HCT116 (cell line): ENCODE data around the gene LAMP5. TPM values are rescaled to one million over a fixed set of nuclear protein-coding genes. Genes with fewer than 3 reads are reported as not detected.
A peak's percentile ranks its signal among the peaks of the same experiment; 100 is the strongest.

Experiments used
- ATAC-seq: fragments of 200-7000 bp; cut with Tn5 transposase; 2 replicates; pipeline ENCODE4 v1.9.1; 2020; ENCODE audit warnings: mild to moderate bottlenecking, moderate library complexity
- Bru-seq: library from RNA; stranded (reverse); fragments of 400-500 nt; gene quantifications from one replicate; lab custom pipeline; 2021; lab: Mats Ljungman, UMichigan
- BruChase-seq, 2 experiments: library from RNA; stranded (reverse); fragments of 400-500 nt; gene quantifications; one replicate each; lab custom pipeline; 2021; lab: Mats Ljungman, UMichigan
- BruUV-seq: library from RNA; stranded (reverse); fragments of 400-500 nt; replicated peaks from 2 replicates; lab custom pipeline; 2021; lab: Mats Ljungman, UMichigan
- CTCF ChIA-PET: fragments of 300-600 bp; sonication (Branson Sonifier 250); formaldehyde crosslinking; loops from one replicate; lab custom pipeline; 2021; ENCODE audit warnings: antibody characterized with exemption; lab: Charles Lee
- POLR2A ChIA-PET: fragments of 300-600, 350-600 bp; sonication (Branson Sonifier 250); formaldehyde crosslinking; loops from one replicate; lab custom pipeline; 2021; ENCODE audit warnings: antibody characterized with exemption; lab: Charles Lee
- RAD21 ChIA-PET, 2 experiments: fragments of 300-600 bp; sonication (Branson Sonifier 250); formaldehyde crosslinking; loops; one replicate each; lab custom pipeline; 2023; ENCODE audit warnings: low total read pairs in 2 of 2; ENCODE audit not compliant: uncharacterized antibody in 2 of 2, unreplicated experiment in 2 of 2, low non-redundant PET in 1 of 2; lab: Charles Lee
- DNase-seq: peaks from one replicate; pipeline ENCODE4 v3.0.0-alpha.2; 2010; ENCODE audit warnings: low read depth, low spot score
- H2AFZ ChIP-seq: fragments of 200-600 bp; shearing (Covaris generic), sonication (generic); 2 replicates; pipeline ENCODE4 v1.6.1; 2017; ENCODE audit warnings: low read depth, mixed run types, mixed read lengths, antibody characterized with exemption, low read length; ENCODE audit not compliant: poor library complexity, severe bottlenecking
- H3K27ac ChIP-seq: 2 replicates; pipeline ENCODE4 v1.5.1; 2012; ENCODE audit warnings: low read depth, low read length
- H3K27me3 ChIP-seq: fragments of 200-600 bp; sonication (generic); 2 replicates; pipeline ENCODE4 v1.6.1; 2016; ENCODE audit warnings: mixed run types, low read length, mixed read lengths; ENCODE audit not compliant: insufficient read depth
- H3K36me3 ChIP-seq, 2 experiments: fragments of 200-500 bp in 1 of 2; fragments of 200-600 bp in 1 of 2; sonication (Bioruptor generic) in 1 of 2; sonication (generic) in 1 of 2; 2 replicates each; pipeline versions ENCODE4 v1.5.1 to v1.6.1; 2014 to 2016; ENCODE audit warnings: low read length in 2 of 2, inconsistent platforms in 1 of 2, mixed read lengths in 1 of 2, mixed run types in 1 of 2; ENCODE audit not compliant: insufficient read depth in 2 of 2, control insufficient read depth in 1 of 2
- H3K4me1 ChIP-seq, 2 experiments: fragments of 200-600 bp in 1 of 2; sonication (generic) in 1 of 2; 2 replicates each; pipeline versions ENCODE4 v1.5.1 to v1.6.1; 2012 to 2017; ENCODE audit warnings: low read length in 2 of 2, inconsistent platforms in 1 of 2, mild to moderate bottlenecking in 1 of 2, mixed read lengths in 1 of 2, mixed run types in 1 of 2, moderate library complexity in 1 of 2; ENCODE audit not compliant: insufficient read depth in 2 of 2, control insufficient read depth in 1 of 2
- H3K4me2 ChIP-seq: fragments of 200-600 bp; sonication (generic); 2 replicates; pipeline ENCODE4 v1.6.1; 2017; ENCODE audit warnings: mixed run types, low read length, mixed read lengths
- H3K4me3 ChIP-seq, 2 experiments: fragments of 200-600 bp in 1 of 2; sonication (generic) in 1 of 2; replicated peaks in 1 of 2; 2 replicates each; pipeline ENCODE4 v1.5.1; 2011 to 2016; ENCODE audit warnings: low read length in 2 of 2, control low read depth in 1 of 2, low read depth in 1 of 2, mild to moderate bottlenecking in 1 of 2, mixed read lengths in 1 of 2, mixed run types in 1 of 2
- H3K79me2 ChIP-seq: fragments of 200-600 bp; sonication (generic); 2 replicates; pipeline ENCODE4 v1.6.1; 2017; ENCODE audit warnings: mild to moderate bottlenecking, mixed run types, low read length, moderate library complexity, mixed read lengths; ENCODE audit not compliant: insufficient read depth
- H3K9ac ChIP-seq: fragments of 200-600 bp; sonication (generic); 2 replicates; pipeline ENCODE4 v1.6.1; 2016; ENCODE audit warnings: low read length, mixed read lengths
- H3K9me2 ChIP-seq: fragments of 200-600 bp; sonication (generic), shearing (Covaris generic); 2 replicates; pipeline ENCODE4 v1.6.1; 2017; ENCODE audit warnings: mixed run types, mild to moderate bottlenecking, moderate library complexity; ENCODE audit not compliant: insufficient read depth
- H3K9me3 ChIP-seq, 2 experiments: fragments of 200-500 bp in 1 of 2; fragments of 200-600 bp in 1 of 2; sonication (Bioruptor generic) in 1 of 2; sonication (generic) in 1 of 2; 2 replicates each; pipeline ENCODE4 v1.6.1; 2014 to 2017; ENCODE audit warnings: low read length in 2 of 2, mixed read lengths in 2 of 2, inconsistent platforms in 1 of 2, low read depth in 1 of 2, mild to moderate bottlenecking in 1 of 2, mixed run types in 1 of 2, moderate library complexity in 1 of 2; ENCODE audit not compliant: control insufficient read depth in 1 of 2, insufficient read depth in 1 of 2
- H4K20me1 ChIP-seq: fragments of 200-600 bp; sonication (generic), shearing (Covaris generic); 2 replicates; pipeline ENCODE4 v1.6.1; 2017; ENCODE audit warnings: mixed run types, mild to moderate bottlenecking, moderate library complexity; ENCODE audit not compliant: insufficient read depth
- EGR1 ChIP-seq: IDR thresholded peaks from 2 replicates; pipeline ENCODE4 v1.6.1; 2012; ENCODE audit warnings: low read depth
- ELF1 ChIP-seq: IDR thresholded peaks from 2 replicates; pipeline ENCODE4 v1.6.1; 2012; ENCODE audit warnings: low read depth, borderline replicate concordance
- EZH2 ChIP-seq: fragments of 200-600 bp; sonication (generic); IDR thresholded peaks from 2 replicates; pipeline ENCODE4 v1.6.1; 2017; ENCODE audit warnings: antibody characterized with exemption, mixed run types
- EZH2phosphoT487 ChIP-seq: fragments of 200-600 bp; IDR thresholded peaks from 2 replicates; pipeline ENCODE4 v1.6.1; 2018; ENCODE audit warnings: antibody characterized with exemption, borderline replicate concordance
- POLR2A ChIP-seq: IDR thresholded peaks from 2 replicates; pipeline ENCODE4 v1.7.0; 2011; ENCODE audit warnings: borderline replicate concordance; ENCODE audit not compliant: insufficient read depth, insufficient read length; ENCODE audit errors: extremely low read depth
- POLR2AphosphoS5 ChIP-seq: IDR thresholded peaks from 2 replicates; pipeline ENCODE4 v1.6.1; 2011; ENCODE audit warnings: mild to moderate bottlenecking, low read depth, low read length, moderate library complexity
- RAD21 ChIP-seq: IDR thresholded peaks from 2 replicates; pipeline ENCODE4 v1.6.1; 2012; ENCODE audit warnings: low read depth, mild to moderate bottlenecking
- SIN3A ChIP-seq: IDR thresholded peaks from 2 replicates; pipeline ENCODE4 v1.6.1; 2012; ENCODE audit warnings: low read depth
- SP1 ChIP-seq: IDR thresholded peaks from 2 replicates; pipeline ENCODE4 v1.6.1; 2012; ENCODE audit warnings: low read depth
- SRF ChIP-seq: IDR thresholded peaks from 2 replicates; pipeline ENCODE4 v1.6.1; 2012; ENCODE audit warnings: low read depth
- TCF7L2 ChIP-seq: IDR thresholded peaks from 2 replicates; pipeline ENCODE4 v1.7.0; 2011; ENCODE audit warnings: borderline replicate concordance, inconsistent platforms; ENCODE audit not compliant: insufficient read depth, insufficient read length; ENCODE audit errors: extremely low read depth
- YY1 ChIP-seq: IDR thresholded peaks from 2 replicates; pipeline ENCODE4 v1.6.1; 2011; ENCODE audit warnings: low read length, low read depth, moderate library complexity, mild to moderate bottlenecking; ENCODE audit not compliant: insufficient replicate concordance; ENCODE audit errors: extremely low read depth
- ZFX ChIP-seq: fragments of 450-650 bp; IDR thresholded peaks from 2 replicates; pipeline ENCODE4 v1.6.1; 2017
- intact Hi-C: fragments of 100-400 bp; cut with micrococcal nuclease; formaldehyde crosslinking; loops from 2 replicates; pipeline ENCODE4 v1.10.0; 2022
- long read RNA-seq: library from polyadenylated mRNA; unstranded; transcript quantifications from one replicate; pipeline ENCODE4 v2.0.0, GENCODE V29; 2021; ENCODE audit not compliant: unreplicated experiment
- polyA plus RNA-seq: library from polyadenylated mRNA; unstranded; fragments of >200 nt; gene quantifications from 2 replicates; pipeline ENCODE4 v1.2.1, GENCODE V29; 2012; ENCODE audit warnings: missing spikeins
- total RNA-seq: library from RNA; stranded (reverse); gene quantifications from one replicate; pipeline ENCODE4 v1.2.1, GENCODE V29; 2021; ENCODE audit not compliant: unreplicated experiment
- TF ChIP-seq, protein P1 (sequence below): IDR thresholded peaks from 2 replicates; pipeline ENCODE4 v1.6.1; 2012
- TF ChIP-seq, protein P2 (sequence below), 3 experiments: fragments of 200-600 bp in 1 of 3; sonication (generic) in 1 of 3; IDR thresholded peaks in 2 of 3; conservative IDR thresholded peaks in 1 of 3; 2 replicates each; pipeline ENCODE4 v1.5.1; 2012 to 2017; ENCODE audit warnings: low read depth in 2 of 3, low read length in 2 of 3, antibody characterized with exemption in 1 of 3, borderline replicate concordance in 1 of 3, control low read depth in 1 of 3, mild to moderate bottlenecking in 1 of 3, mixed read lengths in 1 of 3, mixed run types in 1 of 3, moderate library complexity in 1 of 3; ENCODE audit not compliant: insufficient read depth in 1 of 3
- TF ChIP-seq, protein P3 (sequence below): IDR thresholded peaks from 2 replicates; pipeline ENCODE4 v1.6.1; 2012; ENCODE audit warnings: low read depth

Gene LAMP5, protein sequence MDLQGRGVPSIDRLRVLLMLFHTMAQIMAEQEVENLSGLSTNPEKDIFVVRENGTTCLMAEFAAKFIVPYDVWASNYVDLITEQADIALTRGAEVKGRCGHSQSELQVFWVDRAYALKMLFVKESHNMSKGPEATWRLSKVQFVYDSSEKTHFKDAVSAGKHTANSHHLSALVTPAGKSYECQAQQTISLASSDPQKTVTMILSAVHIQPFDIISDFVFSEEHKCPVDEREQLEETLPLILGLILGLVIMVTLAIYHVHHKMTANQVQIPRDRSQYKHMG
- total RNA-seq (not detected), Bru-seq, nascent RNA (percentile 5 among the genes with signal in this experiment), BruChase-seq, experiment 1, labeled RNA remaining after a 6-hour chase (not detected), BruChase-seq, experiment 2, labeled RNA remaining after a 2-hour chase (not detected)
- polyA plus RNA-seq: not detected in 2 replicates
- long read RNA-seq: 0 reads

DNA sequence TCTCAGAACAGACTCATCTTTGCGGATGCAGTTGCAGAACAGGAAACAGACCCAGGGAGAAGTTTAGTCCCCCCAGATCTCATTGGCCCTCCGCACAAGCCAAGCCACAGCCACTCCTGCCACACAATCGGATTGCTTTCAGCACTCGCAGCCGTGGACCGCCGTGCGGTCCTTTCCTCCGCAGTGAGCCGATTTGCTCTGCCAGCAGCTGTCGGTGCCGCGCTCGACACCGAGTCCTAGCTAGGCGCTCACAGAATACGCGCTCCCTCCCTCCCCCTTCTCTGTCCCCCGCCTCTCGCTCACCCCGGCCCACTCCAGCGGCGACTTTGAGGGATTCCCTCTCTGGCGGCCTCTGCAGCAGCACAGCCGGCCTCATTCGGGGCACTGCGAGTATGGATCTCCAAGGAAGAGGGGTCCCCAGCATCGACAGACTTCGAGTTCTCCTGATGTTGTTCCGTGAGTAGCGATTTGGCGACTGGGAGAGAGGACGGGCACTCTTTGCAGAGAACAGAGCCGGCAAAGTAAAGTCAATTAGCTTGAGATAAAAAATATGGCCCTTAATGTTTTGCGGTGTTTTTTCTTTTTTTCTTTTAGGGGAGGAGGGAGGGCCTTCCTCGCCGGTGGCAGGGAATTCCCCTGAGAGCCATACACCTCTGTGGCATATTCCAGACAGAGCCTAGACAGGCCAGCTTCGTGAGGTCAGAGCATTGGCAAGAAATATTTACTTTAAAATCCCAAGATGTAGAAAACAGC lies at the start of gene LAMP5:
Gene LAMP5, plus strand, starts transcription at position 130 of the 753 bp plus-strand sequence. Its CDS starts 263 bp downstream, at position 393.
- POLR2A ChIA-PET: no interaction called here
- Histone ChIP-seq H3K4me2 (no peak within 1 kb of the TSS), H3K9ac (no peak within 1 kb of the TSS), H3K4me1 (0 out of 4 replicates have a peak, but pooled peaks cover 2 to 8% of the 10 kb centered on the region in 2 experiments), H3K27ac (no peak within 1 kb of the TSS), H4K20me1 (no peaks in the 10 kb centered on the region; the same call in 1 of the 2 replicates), H3K4me3 (no peak within 1 kb of the TSS), H3K9me2 (no peaks in the 10 kb centered on the region), H3K36me3 (no peaks in the 10 kb centered on the region), H3K27me3 (peaks cover 39% of the 10 kb centered on the region), H3K79me2 (no peaks in the 10 kb centered on the region), H3K9me3 (no peaks in the 10 kb centered on the region), H2AFZ (no peak within 1 kb of the TSS)
- DNase-seq (no peak), ATAC-seq (no peak)
- RAD21 ChIA-PET: no interaction called here
- TF ChIP-seq, protein P1, sequence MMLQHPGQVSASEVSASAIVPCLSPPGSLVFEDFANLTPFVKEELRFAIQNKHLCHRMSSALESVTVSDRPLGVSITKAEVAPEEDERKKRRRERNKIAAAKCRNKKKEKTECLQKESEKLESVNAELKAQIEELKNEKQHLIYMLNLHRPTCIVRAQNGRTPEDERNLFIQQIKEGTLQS: no peak
- TF ChIP-seq POLR2AphosphoS5 (no peak), ELF1 (no peak), SRF (no peak), EZH2 (no peak), SP1 (no peak), ZFX (no peak), SIN3A (no peak), YY1 (no peak), POLR2A (no peak), RAD21 (no peak), TCF7L2 (no peak), EGR1 (no peak), EZH2phosphoT487 (no peak)
- TF ChIP-seq, protein P2, sequence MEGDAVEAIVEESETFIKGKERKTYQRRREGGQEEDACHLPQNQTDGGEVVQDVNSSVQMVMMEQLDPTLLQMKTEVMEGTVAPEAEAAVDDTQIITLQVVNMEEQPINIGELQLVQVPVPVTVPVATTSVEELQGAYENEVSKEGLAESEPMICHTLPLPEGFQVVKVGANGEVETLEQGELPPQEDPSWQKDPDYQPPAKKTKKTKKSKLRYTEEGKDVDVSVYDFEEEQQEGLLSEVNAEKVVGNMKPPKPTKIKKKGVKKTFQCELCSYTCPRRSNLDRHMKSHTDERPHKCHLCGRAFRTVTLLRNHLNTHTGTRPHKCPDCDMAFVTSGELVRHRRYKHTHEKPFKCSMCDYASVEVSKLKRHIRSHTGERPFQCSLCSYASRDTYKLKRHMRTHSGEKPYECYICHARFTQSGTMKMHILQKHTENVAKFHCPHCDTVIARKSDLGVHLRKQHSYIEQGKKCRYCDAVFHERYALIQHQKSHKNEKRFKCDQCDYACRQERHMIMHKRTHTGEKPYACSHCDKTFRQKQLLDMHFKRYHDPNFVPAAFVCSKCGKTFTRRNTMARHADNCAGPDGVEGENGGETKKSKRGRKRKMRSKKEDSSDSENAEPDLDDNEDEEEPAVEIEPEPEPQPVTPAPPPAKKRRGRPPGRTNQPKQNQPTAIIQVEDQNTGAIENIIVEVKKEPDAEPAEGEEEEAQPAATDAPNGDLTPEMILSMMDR (IDR thresholded peaks at IDR 0.05 in 2 of 3, conservative IDR thresholded peaks at IDR 0.05 in 1 of 3; ENCODE audit: borderline replicate concordance in 1 of 3, insufficient read depth in 1 of 3, low read depth in 2 of 3, low read length in 2 of 3): no peak
- TF ChIP-seq, protein P3, sequence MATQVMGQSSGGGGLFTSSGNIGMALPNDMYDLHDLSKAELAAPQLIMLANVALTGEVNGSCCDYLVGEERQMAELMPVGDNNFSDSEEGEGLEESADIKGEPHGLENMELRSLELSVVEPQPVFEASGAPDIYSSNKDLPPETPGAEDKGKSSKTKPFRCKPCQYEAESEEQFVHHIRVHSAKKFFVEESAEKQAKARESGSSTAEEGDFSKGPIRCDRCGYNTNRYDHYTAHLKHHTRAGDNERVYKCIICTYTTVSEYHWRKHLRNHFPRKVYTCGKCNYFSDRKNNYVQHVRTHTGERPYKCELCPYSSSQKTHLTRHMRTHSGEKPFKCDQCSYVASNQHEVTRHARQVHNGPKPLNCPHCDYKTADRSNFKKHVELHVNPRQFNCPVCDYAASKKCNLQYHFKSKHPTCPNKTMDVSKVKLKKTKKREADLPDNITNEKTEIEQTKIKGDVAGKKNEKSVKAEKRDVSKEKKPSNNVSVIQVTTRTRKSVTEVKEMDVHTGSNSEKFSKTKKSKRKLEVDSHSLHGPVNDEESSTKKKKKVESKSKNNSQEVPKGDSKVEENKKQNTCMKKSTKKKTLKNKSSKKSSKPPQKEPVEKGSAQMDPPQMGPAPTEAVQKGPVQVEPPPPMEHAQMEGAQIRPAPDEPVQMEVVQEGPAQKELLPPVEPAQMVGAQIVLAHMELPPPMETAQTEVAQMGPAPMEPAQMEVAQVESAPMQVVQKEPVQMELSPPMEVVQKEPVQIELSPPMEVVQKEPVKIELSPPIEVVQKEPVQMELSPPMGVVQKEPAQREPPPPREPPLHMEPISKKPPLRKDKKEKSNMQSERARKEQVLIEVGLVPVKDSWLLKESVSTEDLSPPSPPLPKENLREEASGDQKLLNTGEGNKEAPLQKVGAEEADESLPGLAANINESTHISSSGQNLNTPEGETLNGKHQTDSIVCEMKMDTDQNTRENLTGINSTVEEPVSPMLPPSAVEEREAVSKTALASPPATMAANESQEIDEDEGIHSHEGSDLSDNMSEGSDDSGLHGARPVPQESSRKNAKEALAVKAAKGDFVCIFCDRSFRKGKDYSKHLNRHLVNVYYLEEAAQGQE: no peak
- BruUV-seq: no TSS peak
- CTCF ChIA-PET: no interaction called here
- intact Hi-C loops: no loop called here
